Measurements from ENCODE around the gene PLEKHG5.

Gene PLEKHG5

GRCh38 chr1:6503884-6504602, 12.6 kb upstream of the PLEKHG5 start:
- TF ChIP-seq POLR2AphosphoS5 (IDR thresholded peaks at IDR 0.05; ENCODE audit: low read depth, low read length) (no peak), REST (IDR thresholded peaks at IDR 0.05; ENCODE audit: insufficient read depth in 1 of 2, low read depth in 2 of 2, low read length in 2 of 2) (no peak), FOXP2 (optimal IDR thresholded peaks at IDR 0.05; ENCODE audit: borderline replicate concordance, extremely low read depth, extremely low read length, insufficient read depth) (no peak), SIN3A (IDR thresholded peaks at IDR 0.05; ENCODE audit: borderline replicate concordance, insufficient read depth, low read length) (no peak), TAF1 (IDR thresholded peaks at IDR 0.05; ENCODE audit: borderline replicate concordance, insufficient read depth, low read length) (no peak)

- TF ChIP-seq REST (IDR thresholded peaks at IDR 0.05; ENCODE audit: insufficient read depth in 1 of 2, low read depth in 2 of 2, low read length in 2 of 2) (no peak), FOXP2 (optimal IDR thresholded peaks at IDR 0.05; ENCODE audit: borderline replicate concordance, extremely low read depth, extremely low read length, insufficient read depth) (no peak), SIN3A (IDR thresholded peaks at IDR 0.05; ENCODE audit: borderline replicate concordance, insufficient read depth, low read length) (no peak), POLR2AphosphoS5 (IDR thresholded peaks at IDR 0.05; ENCODE audit: low read depth, low read length) (no peak), TAF1 (IDR thresholded peaks at IDR 0.05; ENCODE audit: borderline replicate concordance, insufficient read depth, low read length) (no peak)
Observed at GRCh38 chr1:6502000-6502891, 10.8 kb upstream of the PLEKHG5 start.

- no peak for TF ChIP-seq POLR2AphosphoS5 (IDR thresholded peaks at IDR 0.05; ENCODE audit: low read depth, low read length)
- TF ChIP-seq FOXP2 (optimal IDR thresholded peaks at IDR 0.05; ENCODE audit: borderline replicate concordance, extremely low read depth, extremely low read length, insufficient read depth): no peak
- no peak for TF ChIP-seq TAF1 (IDR thresholded peaks at IDR 0.05; ENCODE audit: borderline replicate concordance, insufficient read depth, low read length)
- TF ChIP-seq SIN3A (IDR thresholded peaks at IDR 0.05; ENCODE audit: borderline replicate concordance, insufficient read depth, low read length): no peak
- no peak for TF ChIP-seq REST (IDR thresholded peaks at IDR 0.05; ENCODE audit: insufficient read depth in 1 of 2, low read depth in 2 of 2, low read length in 2 of 2)
Observed at GRCh38 chr1:6501279-6501813, 9.9 kb upstream of the PLEKHG5 start.

- no peak for TF ChIP-seq SIN3A (IDR thresholded peaks at IDR 0.05; ENCODE audit: borderline replicate concordance, insufficient read depth, low read length)
- no peak for TF ChIP-seq POLR2AphosphoS5 (IDR thresholded peaks at IDR 0.05; ENCODE audit: low read depth, low read length)
- no peak for TF ChIP-seq REST (IDR thresholded peaks at IDR 0.05; ENCODE audit: insufficient read depth in 1 of 2, low read depth in 2 of 2, low read length in 2 of 2)
- TF ChIP-seq TAF1 (IDR thresholded peaks at IDR 0.05; ENCODE audit: borderline replicate concordance, insufficient read depth, low read length): no peak
- TF ChIP-seq FOXP2 (optimal IDR thresholded peaks at IDR 0.05; ENCODE audit: borderline replicate concordance, extremely low read depth, extremely low read length, insufficient read depth): no peak
Observed at GRCh38 chr1:6500544-6501278, 9.2 kb upstream of the PLEKHG5 start.

Data from PFSK-1 (cell line).